ENCODE results near the gene GARNL3. TPM values are rescaled to one million over a fixed set of nuclear protein-coding genes. Genes with fewer than 3 reads are reported as not detected.

The GARNL3 gene
- total RNA-seq, 1 experiment from 2014 or later = 11.8 TPM

DNA sequence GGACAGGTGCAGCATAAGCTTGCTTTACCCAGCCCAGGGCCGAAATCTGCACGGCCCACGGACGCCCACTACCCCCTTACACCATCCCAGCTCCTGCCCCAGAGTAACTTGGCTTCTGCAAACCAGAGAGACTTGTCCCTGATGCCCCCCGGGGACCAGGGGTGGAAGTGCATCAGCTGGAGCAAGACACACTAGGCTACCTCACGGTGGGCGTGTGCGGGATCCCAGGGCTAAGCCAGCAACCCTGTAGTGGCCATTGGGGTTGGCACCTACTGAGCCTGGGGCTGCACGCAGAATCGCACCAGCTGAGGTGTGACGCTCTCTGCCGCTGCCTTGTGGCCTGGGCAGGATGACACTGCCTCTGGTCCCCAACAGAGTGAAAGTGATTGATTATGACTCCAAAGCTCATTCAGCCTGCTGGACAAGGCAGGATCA, 153.5 kb downstream of the GARNL3 start:
- H3K4me1 Mint-ChIP-seq (ENCODE audit: low read depth, unreplicated experiment) = peaks cover 21% of the 10 kb centered on the region
- Histone ChIP-seq H3K27me3 (replicated peaks; ENCODE audit: control insufficient read depth, insufficient read depth, low read length) (no peaks in the 10 kb centered on the region), H3K4me3 (ENCODE audit: low read depth, low read length) (no peak overlapping the region), H3K9me3 (no peaks in the 10 kb centered on the region), H3K36me3 (ENCODE audit: control insufficient read depth, insufficient read depth, low read length) (0 out of 2 replicates have a peak, but pooled peaks cover 1% of the 10 kb centered on the region), H3K4me1 (peaks cover 15% of the 10 kb centered on the region)
- H3K36me3 Mint-ChIP-seq (ENCODE audit: insufficient read depth, unreplicated experiment) = peaks cover 46% of the 10 kb centered on the region
- no TSS peak for BruUV-seq (replicated peaks)
- H3K27ac Mint-ChIP-seq (ENCODE audit: unreplicated experiment) = no peak overlapping the region
- CTCF ChIA-PET = interaction anchor here (1.3 to 1.6 kb wide), 2 partner anchors 21 to 58 kb away, joined by 6 to 7 read pairs; partner anchors contain the start of gene SLC2A8
- no peaks in the 10 kb centered on the region for H3K9me3 Mint-ChIP-seq (ENCODE audit: unreplicated experiment)
- H3K27me3 Mint-ChIP-seq (ENCODE audit: insufficient read depth, unreplicated experiment) = no peaks in the 10 kb centered on the region
- peak; percentile 80 to 84 for DNase-seq
- peak; percentile 57 to 60 for TF ChIP-seq CTCF (IDR thresholded peaks at IDR 0.05; ENCODE audit: insufficient read depth in 1 of 2, low read depth in 1 of 2, low read length in 1 of 2, severe bottlenecking in 1 of 2, unreplicated experiment in 1 of 2)
- intact Hi-C loops (cut with micrococcal nuclease; ENCODE audit: unreplicated experiment) = loop anchor here (1.0 kb wide), 1 partner anchor 57 kb away; no protein-coding TSS in a partner anchor
- H3K4me3 Mint-ChIP-seq (ENCODE audit: unreplicated experiment) = no peak overlapping the region
- POLR2A ChIA-PET = interaction anchor here (0.7 kb wide), 1 partner anchor 29 kb away, joined by 4 read pairs; no protein-coding TSS in a partner anchor

DNA sequence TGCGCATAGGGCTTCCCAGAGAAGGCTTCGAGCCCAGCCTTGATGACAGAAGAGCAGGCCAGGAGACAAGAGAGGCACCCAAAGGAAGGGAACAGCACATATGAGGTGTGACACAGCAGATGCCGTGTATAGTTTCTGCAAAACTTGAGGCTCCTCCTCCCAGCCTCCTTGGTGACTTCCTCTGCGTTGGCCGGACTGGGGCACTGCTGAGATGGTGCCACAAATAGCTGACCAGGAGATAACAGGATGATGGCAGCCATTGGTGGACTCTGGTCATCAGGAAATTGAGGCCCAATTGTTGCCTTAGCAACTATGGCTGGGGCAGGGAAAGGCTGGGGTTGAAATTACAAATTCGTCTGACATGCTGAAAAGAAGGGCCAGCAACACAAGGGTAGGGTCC, 154.8 kb downstream of the GARNL3 start:
- Histone ChIP-seq H3K4me1 (peaks cover 15% of the 10 kb centered on the region), H3K36me3 (ENCODE audit: control insufficient read depth, insufficient read depth, low read length) (0 out of 2 replicates have a peak, but pooled peaks cover 1% of the 10 kb centered on the region), H3K4me3 (ENCODE audit: low read depth, low read length) (no peak overlapping the region), H3K27me3 (replicated peaks; ENCODE audit: control insufficient read depth, insufficient read depth, low read length) (no peaks in the 10 kb centered on the region), H3K9me3 (no peaks in the 10 kb centered on the region)
- no TSS peak for BruUV-seq (replicated peaks)
- no peak for TF ChIP-seq CTCF (IDR thresholded peaks at IDR 0.05; ENCODE audit: insufficient read depth in 1 of 2, low read depth in 1 of 2, low read length in 1 of 2, severe bottlenecking in 1 of 2, unreplicated experiment in 1 of 2)
- Mint-ChIP-seq H3K36me3 (ENCODE audit: insufficient read depth, unreplicated experiment) (peaks cover 42% of the 10 kb centered on the region), H3K4me1 (ENCODE audit: low read depth, unreplicated experiment) (peaks cover 24% of the 10 kb centered on the region), H3K27ac (ENCODE audit: unreplicated experiment) (no peak overlapping the region), H3K9me3 (ENCODE audit: unreplicated experiment) (no peaks in the 10 kb centered on the region), H3K27me3 (ENCODE audit: insufficient read depth, unreplicated experiment) (no peaks in the 10 kb centered on the region), H3K4me3 (ENCODE audit: unreplicated experiment) (no peak overlapping the region)
- ChIA-PET POLR2A (no interaction called here), CTCF (no interaction called here)
- intact Hi-C loops (cut with micrococcal nuclease; ENCODE audit: unreplicated experiment) = no loop called here
- DNase-seq = no peak

DNA sequence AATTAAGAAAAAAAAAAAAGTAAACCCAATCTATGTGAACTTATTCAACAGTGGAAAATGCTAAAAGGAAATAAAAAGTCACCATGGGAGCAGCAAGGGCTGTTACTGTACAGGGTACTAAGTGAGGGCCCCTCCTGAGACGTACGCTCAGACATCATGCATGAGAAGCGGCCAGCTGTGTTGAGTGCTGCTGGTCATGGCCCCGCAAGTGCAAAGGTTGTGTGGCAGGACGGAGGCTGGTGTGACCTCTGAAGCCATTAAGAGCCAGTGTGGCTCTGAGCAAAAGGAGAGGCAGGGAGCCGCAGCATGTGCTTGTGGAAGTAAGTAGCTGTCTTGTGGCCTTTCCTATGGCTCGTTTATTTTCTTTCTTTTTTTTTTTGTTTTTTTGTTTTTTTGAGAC, 156.5 kb downstream of the GARNL3 start:
- TF ChIP-seq CTCF (IDR thresholded peaks at IDR 0.05; ENCODE audit: insufficient read depth in 1 of 2, low read depth in 1 of 2, low read length in 1 of 2, severe bottlenecking in 1 of 2, unreplicated experiment in 1 of 2) = no peak
- no peaks in the 10 kb centered on the region for H3K9me3 Mint-ChIP-seq (ENCODE audit: unreplicated experiment)
- H3K36me3 Mint-ChIP-seq (ENCODE audit: insufficient read depth, unreplicated experiment) = peaks cover 41% of the 10 kb centered on the region
- DNase-seq = no peak
- Histone ChIP-seq H3K4me3 (ENCODE audit: low read depth, low read length) (no peak overlapping the region), H3K36me3 (ENCODE audit: control insufficient read depth, insufficient read depth, low read length) (0 out of 2 replicates have a peak, but pooled peaks cover 1% of the 10 kb centered on the region), H3K4me1 (peaks cover 15% of the 10 kb centered on the region), H3K9me3 (no peaks in the 10 kb centered on the region), H3K27me3 (replicated peaks; ENCODE audit: control insufficient read depth, insufficient read depth, low read length) (no peaks in the 10 kb centered on the region)
- H3K4me3 Mint-ChIP-seq (ENCODE audit: unreplicated experiment) = no peak overlapping the region
- H3K4me1 Mint-ChIP-seq (ENCODE audit: low read depth, unreplicated experiment) = peaks cover 17% of the 10 kb centered on the region
- BruUV-seq (replicated peaks) = no TSS peak
- ChIA-PET CTCF (interaction anchor here (0.7 to 1.2 kb wide), 4 partner anchors 25 to 196 kb away, joined by 3 to 8 read pairs (median 4); no protein-coding TSS in a partner anchor), POLR2A (interaction anchor here (0.6 to 0.8 kb wide), 4 partner anchors 14 to 63 kb away, joined by 3 to 9 read pairs (median 3); no protein-coding TSS in a partner anchor)
- no peak overlapping the region for H3K27ac Mint-ChIP-seq (ENCODE audit: unreplicated experiment)
- intact Hi-C loops (cut with micrococcal nuclease; ENCODE audit: unreplicated experiment) = no loop called here
- no peaks in the 10 kb centered on the region for H3K27me3 Mint-ChIP-seq (ENCODE audit: insufficient read depth, unreplicated experiment)
